DMS114 treated with DMSO at 0.1 percent for 48 hours (cell line): ENCODE measurements around the gene HSD17B11.
A peak's percentile ranks its signal among the peaks of the same experiment; 100 is the strongest.
"Not testable (repeated sequence)": the region's sequence is repeated elsewhere in the genome, so short reads cannot be mapped to it uniquely, and the experiment has no call there.

Experiments used
- DNase-seq: peaks from one replicate; lab custom pipeline; 2025; ENCODE audit not compliant: unreplicated experiment; lab: John Stamatoyannopoulos, UW

Gene HSD17B11, protein sequence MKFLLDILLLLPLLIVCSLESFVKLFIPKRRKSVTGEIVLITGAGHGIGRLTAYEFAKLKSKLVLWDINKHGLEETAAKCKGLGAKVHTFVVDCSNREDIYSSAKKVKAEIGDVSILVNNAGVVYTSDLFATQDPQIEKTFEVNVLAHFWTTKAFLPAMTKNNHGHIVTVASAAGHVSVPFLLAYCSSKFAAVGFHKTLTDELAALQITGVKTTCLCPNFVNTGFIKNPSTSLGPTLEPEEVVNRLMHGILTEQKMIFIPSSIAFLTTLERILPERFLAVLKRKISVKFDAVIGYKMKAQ

DNA sequence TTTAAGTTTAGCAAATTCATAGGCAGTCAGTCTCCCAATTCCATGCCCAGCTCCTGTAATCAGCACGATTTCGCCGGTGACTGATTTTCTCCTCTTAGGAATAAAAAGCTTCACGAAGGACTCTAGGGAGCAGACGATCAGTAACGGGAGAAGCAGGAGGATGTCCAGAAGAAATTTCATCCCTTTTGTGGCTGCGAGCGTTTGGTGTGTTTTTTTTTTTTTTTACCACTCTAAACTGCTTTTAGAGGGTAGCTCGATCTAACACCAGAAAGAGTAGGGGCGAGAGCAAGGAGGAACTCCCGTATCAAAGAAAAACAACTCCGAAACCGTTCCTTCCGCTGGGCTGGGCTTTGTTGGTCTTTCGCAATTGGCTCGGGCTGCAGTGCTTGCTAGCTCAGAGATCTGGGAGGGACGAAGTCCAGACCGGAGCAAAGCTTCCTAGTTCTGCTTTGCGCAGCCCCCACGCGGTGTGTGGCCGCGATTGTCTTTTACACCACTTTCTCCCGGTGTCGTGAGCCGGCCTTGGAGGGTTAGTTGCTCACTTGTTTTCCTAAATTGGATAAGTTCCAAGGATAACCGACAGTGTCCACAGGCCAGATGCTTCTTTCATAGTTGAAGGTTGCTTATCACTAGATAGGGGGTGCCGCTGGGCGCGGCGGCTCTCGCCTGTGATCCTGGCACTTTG is at the start of gene HSD17B11:
Gene HSD17B11 (minus strand): TSS at position 298 of the 685 bp plus-strand sequence. CDS start 118 bp downstream, at position 180.
- peak; percentile 77 for DNase-seq

GRCh38 chr4:87433342-87433741 is 42.4 kb upstream of the HSD17B11 start:
- no peak for DNase-seq

DNA sequence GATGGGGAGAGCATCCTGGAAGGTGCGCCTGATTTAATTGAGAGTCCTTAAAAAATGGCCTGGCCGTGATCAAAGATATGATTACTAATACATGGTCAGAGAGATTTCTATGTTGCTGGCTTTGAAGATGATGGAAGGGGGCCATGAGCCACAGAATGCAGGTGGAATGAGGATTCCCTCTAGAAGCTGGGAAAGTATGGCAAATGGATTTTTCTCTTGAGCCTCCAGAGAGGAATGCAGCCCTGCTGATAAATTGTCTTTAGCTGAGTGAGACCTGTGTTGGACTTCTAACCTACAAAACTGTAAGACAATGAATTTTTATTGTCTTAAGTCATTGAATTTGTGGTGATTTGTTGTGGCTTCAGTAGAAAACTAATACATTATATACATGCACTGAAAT is 39.0 kb upstream of the HSD17B11 start:
- no peak for DNase-seq

GRCh38 chr4:87428979-87429378 is 38.0 kb upstream of the HSD17B11 start:
- no peak for DNase-seq

GRCh38 chr4:87427518-87427868 is 36.5 kb upstream of the HSD17B11 start:
- DNase-seq, result no peak

GRCh38 chr4:87426865-87427517 is 36.0 kb upstream of the HSD17B11 start:
- DNase-seq, result no peak

- DNase-seq, result no peak
These were observed 34.7 kb upstream of the HSD17B11 start for GRCh38 chr4:87425711-87426110.

GRCh38 chr4:87424099-87424543 is 33.1 kb upstream of the HSD17B11 start:
- not testable (repeated sequence) for DNase-seq

DNA sequence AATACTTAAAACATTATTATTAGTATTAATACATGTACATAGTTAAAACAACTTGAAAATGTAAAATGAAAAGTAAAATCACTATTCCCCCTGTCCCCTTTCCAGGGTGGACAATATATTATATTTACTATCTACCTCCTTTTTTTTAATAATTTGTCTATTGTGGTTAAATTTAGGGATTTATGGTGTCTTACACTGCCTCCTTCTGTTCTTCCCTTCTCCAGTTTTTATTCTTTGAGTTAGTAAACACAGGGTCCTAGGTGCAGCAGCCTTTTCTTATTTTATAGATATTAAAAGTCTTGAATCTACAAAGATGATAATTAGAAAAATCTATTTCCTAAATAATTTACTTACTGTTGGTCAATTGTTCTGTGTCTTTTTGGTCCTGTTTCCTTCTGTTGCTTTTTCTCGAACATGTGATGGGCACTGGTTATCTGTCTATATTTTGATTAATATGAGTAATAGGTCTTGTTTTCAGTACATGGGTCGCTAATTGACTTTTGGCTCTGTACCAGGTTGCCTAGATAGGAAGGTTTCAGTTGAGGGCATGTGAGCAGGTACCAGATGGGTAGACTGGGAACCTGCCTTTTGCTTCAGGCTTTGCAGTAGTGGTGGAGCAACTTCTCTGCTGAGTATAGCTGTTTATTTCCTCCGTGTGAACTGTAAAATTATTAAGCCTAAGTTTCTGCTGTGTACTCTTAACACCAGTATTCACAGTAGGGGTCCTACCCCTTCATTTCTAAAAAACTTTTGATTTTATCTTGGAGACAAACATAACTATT is 32.5 kb upstream of the HSD17B11 start:
- DNase-seq, result no peak

DNA sequence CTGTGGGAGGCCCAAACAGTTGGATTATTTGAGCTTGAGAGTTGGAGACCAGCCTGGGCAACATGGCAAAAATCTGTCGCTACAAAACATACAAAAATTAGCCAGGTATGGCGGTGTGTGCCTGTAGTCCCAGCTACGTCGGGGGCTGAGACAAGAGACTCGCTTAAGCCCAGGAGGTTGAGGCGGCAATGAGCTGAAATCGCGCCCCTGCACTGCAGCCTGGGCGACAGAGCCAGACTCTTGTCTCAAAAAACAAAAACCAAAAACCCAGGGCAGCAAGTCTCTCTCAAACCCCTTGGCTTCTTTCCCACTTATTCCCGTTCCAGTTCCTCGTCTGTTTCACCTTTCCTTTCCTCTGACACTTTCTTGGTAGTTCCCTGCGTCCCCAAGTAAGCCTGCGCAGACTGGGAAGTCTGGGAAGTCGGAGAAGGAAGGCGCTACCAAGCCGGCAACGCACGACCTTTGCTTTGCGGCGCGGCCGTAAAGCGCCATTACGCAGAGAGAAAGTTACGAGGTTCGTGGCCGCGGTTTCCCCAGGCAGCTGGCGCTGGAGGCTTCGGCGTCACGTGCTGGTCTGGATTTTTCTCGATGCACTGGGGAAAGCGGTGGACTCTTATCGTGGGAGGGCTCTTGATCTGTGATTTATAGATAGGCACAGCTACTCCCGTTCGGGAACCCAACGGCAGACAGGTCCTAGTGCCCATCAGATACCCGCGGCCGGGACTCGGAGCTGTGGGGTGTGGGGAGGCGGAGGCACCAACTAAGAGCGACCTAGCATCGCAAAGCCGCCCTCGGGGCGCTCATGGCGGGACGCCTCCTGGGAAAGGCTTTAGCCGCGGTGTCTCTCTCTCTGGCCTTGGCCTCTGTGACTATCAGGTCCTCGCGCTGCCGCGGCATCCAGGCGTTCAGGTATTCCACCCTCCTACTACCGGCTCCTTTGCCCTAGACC is 31.4 kb upstream of the HSD17B11 start, which contains the start of gene NUDT9:
Gene NUDT9 (plus strand): TSS at position 470 of the 949 bp plus-strand sequence. CDS start 333 bp downstream, at position 803.
- DNase-seq, result peak; percentile 77

DNA sequence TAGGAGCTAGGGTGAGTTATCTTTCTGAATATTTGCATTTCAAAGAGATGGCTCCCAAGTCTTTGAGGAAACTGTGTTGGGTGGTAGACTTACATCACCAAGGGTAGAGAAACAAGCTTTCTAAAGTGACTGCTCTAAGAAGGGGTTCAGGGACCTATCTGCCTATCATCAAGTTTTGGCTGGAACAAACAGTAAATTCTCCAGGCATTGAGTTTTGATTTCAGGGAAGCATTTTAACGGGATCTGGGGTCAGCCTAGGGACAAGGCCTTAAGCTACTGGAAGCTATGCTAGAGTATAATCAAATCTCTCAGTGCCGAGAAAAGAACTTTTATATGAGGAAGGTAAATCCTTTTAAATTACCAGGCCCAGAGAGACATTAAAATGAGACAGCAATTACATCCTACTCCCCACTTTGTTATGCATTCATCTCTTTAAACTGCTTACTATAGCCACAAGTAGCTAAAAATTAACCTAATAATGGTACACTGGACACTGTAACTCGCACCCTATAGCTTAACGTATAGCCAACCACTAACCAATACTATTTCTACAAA is 29.4 kb upstream of the HSD17B11 start:
- DNase-seq, result no peak

DNA sequence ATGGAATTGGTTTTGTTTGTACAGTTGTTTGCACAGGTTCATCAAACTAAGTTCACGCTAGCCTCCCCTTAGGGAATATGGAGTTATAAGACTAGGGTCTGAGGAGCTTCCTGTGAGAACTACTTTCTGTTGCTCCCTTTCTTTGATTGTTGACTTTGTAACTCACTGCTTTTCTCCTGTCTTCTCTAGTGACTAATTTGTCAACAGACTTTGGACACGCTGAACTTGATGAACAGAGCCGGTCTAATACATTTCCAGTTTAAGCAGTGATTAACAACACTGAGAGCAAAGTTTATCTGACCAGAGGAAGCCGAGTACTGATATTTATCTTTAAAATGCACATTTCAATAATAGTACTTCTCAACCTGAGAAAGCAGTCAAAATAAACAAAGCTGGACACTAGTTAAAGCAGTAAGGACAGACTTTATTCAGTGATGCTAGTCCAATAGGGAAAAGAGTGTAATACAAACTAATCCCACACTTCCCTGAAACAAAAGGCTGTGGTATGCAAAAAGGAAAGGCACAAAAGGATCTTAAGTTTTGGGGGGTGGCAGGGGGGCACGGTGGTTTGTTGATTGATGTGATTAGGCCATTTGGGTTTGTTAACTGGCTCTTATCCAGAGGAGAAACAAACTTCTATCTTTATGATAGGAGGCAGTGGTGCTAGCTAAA is 28.7 kb upstream of the HSD17B11 start:
- DNase-seq, result no peak

DNA sequence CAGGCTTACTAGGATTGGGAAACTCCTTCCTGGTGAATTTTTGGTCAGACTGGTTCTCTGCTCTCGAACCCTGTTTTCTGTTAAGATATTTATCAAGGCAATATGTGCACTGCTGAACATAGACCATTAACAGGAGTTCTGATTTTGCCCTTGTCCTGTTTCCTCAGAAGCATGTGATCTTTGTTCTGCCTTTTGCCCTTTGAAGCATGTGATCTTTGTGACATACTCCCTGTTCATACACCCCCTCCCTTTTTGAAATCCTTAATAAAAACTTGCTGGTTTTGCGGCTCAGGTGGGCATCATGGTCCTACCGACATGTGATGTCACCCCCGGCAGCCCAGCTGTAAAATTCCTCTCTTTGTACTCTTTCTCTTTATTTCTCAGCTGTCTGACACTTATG is 27.4 kb upstream of the HSD17B11 start:
- not testable (repeated sequence) for DNase-seq

DNA sequence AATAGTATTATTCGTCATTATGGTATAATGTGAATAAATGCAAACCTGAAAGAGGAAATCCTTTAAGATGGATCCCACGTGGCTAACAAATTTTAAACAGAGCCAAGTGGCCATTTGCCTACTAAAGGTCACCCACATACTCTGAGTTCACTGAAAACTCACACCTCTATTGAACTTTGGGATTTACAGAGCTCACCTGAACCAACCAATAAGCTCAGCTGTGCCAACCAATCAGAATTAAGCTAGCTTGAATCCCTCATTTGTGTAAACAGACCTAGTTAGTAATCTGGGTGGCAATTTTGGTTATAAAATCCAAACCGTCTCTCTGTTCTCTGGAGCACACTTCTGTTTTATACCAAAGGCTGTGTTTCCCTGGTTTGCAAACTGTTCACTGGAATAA is 26.0 kb upstream of the HSD17B11 start:
- DNase-seq, result no peak

DNA sequence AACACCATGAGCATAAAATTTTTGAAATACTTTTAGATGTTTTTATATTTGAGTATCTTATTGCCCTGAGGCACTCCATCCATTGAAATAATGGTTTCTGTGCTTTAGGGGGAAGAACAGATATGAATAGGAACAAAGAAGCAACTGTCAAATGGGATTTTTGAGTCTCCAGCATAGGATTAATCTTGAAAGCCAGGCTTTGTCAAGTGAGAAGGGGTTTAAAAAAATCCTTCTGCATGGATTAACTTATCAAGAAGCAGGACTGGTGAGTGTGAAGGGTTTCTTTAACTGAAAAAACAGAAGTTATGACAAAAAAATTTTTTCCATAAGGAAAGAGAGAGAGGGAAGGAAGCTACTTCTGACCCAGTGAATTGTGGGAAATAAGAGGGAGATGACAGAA is 23.8 kb upstream of the HSD17B11 start:
- DNase-seq, result no peak

DNA sequence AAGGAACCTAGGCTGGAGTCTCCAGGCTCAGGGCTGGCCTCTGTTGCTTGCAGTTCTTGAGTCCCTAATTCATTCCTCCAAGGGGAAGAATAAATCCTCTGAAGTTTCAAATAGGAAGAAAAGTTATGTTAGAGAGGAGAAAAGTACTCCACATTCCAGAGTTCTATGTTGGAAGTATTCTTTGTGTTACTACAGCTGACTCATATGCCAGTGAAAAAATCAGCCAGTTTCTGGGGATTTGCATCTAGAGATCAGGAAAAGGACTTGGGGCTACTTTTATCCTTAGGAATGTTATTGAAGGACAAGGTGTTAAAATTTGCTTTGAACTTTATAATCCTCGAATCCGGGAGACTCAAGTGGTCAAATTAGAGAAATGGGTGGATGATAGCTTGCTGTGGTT is 19.7 kb upstream of the HSD17B11 start:
- DNase-seq, result no peak

DNA sequence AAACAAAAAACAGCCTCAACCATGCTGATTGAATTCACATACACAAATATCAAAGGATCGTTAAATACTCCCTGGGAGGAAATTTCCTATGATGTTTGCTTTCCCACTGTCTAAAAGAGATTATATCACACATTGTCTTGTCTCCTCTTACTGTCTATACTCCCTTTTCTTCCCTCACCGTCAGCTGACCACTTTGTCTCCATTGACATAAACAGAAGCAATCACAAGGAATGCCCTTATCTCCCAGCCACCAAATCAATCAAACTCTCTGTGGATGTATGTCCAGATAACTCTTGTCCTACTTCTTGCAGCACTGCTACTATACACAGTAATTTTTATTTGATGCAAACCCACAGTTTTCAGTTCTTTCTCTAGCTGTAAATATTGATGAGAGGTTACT is 19.2 kb upstream of the HSD17B11 start:
- no peak for DNase-seq

DNA sequence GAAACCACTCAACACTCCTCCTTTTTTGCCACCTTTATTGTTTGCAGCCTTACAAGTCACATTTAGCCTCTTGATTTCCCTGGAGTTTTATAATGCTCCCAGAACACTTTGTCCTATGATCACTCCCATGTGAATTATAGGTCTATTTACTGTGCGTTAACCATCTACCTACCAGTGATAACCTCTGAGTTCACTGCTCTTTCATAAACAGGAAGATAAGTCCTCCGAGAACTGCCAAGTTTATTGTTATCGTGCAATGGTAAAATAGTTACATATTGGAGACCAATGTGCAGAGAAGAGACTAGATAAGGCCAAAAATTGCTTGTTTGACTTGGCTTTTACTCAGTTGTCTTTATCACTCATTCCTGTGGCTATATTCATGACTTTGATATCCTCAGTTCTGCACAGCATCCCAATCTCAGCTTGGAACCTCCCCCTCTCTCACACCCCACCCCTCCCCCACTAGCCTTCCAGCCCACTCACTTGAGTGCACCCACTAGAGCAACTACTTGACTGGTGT is 18.5 kb upstream of the HSD17B11 start:
- no peak for DNase-seq

DNA sequence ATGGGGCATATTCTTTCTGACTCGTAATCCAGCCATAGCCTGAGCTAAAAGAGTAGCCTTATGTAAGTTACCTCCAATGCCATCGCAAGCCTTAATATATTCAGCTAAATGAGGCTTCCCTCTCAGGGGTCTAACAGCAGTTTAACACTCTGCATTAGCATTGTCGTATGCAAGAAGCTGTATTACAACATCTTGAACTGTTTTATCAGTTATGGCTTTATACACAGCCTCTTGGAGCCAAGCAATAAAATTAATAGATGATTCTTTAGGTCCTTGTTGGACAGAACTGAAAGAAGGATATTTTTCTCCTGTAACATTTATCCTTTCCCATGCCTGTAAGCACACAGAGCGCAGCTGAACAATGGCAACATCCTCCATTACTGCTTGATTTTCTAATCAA is 15.9 kb upstream of the HSD17B11 start:
- not testable (repeated sequence) for DNase-seq
